HG03469 (cell line): ENCODE measurements around the gene TEX9.
A peak's percentile ranks its signal among the peaks of the same experiment; 100 is the strongest.
"Not testable (repeated sequence)": the region's sequence is repeated elsewhere in the genome, so short reads cannot be mapped to it uniquely, and the experiment has no call there.

ENCODE experiments used
- ATAC-seq: cut with Tn5 transposase; IDR thresholded peaks from one replicate; pipeline ENCODE4 v1.9.1; 2021; ENCODE audit warnings: mild to moderate bottlenecking, moderate library complexity, moderate number of reproducible peaks; ENCODE audit not compliant: unreplicated experiment

TEX9 gene

GRCh38 chr15:56361987-56362386 lies 3.2 kb upstream of the TEX9 start:
- no peak for ATAC-seq

- ATAC-seq = no peak
Observed at GRCh38 chr15:56366211-56366610, 985 bp downstream of the TEX9 start.

- ATAC-seq = no peak
Observed at GRCh38 chr15:56367156-56367555, 1.9 kb downstream of the TEX9 start.

- no peak for ATAC-seq
Observed at GRCh38 chr15:56369234-56369633, 4.0 kb downstream of the TEX9 start.

- ATAC-seq = peak; percentile 90
Observed at GRCh38 chr15:56371495-56372147, 6.4 kb downstream of the TEX9 start.

- ATAC-seq = not testable (repeated sequence)
Observed at GRCh38 chr15:56374693-56375092, 9.5 kb downstream of the TEX9 start.

GRCh38 chr15:56377822-56378221 lies 12.6 kb downstream of the TEX9 start:
- not testable (repeated sequence) for ATAC-seq

- ATAC-seq = no peak
Observed at GRCh38 chr15:56383010-56383409, 17.8 kb downstream of the TEX9 start.

GRCh38 chr15:56385908-56386307 lies 20.7 kb downstream of the TEX9 start:
- no peak for ATAC-seq

- no peak for ATAC-seq
Observed at GRCh38 chr15:56390739-56391267, 25.6 kb downstream of the TEX9 start.

- ATAC-seq = no peak
Observed at GRCh38 chr15:56393277-56393676, 28.1 kb downstream of the TEX9 start.

- ATAC-seq = no peak
Observed at GRCh38 chr15:56394909-56395308, 29.7 kb downstream of the TEX9 start.

GRCh38 chr15:56397325-56397724 lies 32.1 kb downstream of the TEX9 start:
- ATAC-seq = not testable (repeated sequence)

GRCh38 chr15:56399209-56399608 lies 34.0 kb downstream of the TEX9 start:
- not testable (repeated sequence) for ATAC-seq

GRCh38 chr15:56410721-56411120 lies 45.5 kb downstream of the TEX9 start:
- ATAC-seq = no peak

GRCh38 chr15:56411122-56411749 lies 46.0 kb downstream of the TEX9 start:
- no peak for ATAC-seq

- not testable (repeated sequence) for ATAC-seq
Observed at GRCh38 chr15:56413114-56413733, 48.0 kb downstream of the TEX9 start.

GRCh38 chr15:56425276-56425675 lies 60.0 kb downstream of the TEX9 start:
- no peak for ATAC-seq

- no peak for ATAC-seq
Observed at GRCh38 chr15:56425976-56426375, 60.8 kb downstream of the TEX9 start.

- ATAC-seq = no peak
Observed at GRCh38 chr15:56428821-56429458, 63.7 kb downstream of the TEX9 start.

- ATAC-seq = no peak
Observed at GRCh38 chr15:56432304-56432703, 67.1 kb downstream of the TEX9 start.
